ENCODE measurements around the gene SLC8A1.

DNA sequence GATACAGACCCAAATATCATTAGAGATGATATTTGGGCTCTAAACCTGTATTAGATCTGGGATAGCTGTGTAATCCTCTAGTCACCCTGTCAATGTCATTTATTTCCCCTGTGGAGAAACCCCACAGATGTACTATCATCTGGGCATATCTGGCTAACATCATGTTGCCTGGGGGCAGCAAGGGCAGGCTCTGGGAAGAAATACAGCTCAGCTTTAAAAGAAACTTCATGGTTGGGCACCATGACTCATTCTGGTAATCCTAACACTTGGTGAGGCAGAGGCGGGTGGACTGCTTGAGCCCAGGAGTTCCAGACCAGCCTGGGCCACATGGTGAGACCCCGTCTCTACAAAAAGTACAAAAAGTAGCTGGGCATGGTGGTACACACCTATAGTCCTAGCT, 282.5 kb downstream of the SLC8A1 start:
- TF ChIP-seq POLR2AphosphoS5 (IDR thresholded peaks at IDR 0.05) (no peak), POLR2A (IDR thresholded peaks at IDR 0.05) (no peak)
- TF ChIP-seq, protein P1, sequence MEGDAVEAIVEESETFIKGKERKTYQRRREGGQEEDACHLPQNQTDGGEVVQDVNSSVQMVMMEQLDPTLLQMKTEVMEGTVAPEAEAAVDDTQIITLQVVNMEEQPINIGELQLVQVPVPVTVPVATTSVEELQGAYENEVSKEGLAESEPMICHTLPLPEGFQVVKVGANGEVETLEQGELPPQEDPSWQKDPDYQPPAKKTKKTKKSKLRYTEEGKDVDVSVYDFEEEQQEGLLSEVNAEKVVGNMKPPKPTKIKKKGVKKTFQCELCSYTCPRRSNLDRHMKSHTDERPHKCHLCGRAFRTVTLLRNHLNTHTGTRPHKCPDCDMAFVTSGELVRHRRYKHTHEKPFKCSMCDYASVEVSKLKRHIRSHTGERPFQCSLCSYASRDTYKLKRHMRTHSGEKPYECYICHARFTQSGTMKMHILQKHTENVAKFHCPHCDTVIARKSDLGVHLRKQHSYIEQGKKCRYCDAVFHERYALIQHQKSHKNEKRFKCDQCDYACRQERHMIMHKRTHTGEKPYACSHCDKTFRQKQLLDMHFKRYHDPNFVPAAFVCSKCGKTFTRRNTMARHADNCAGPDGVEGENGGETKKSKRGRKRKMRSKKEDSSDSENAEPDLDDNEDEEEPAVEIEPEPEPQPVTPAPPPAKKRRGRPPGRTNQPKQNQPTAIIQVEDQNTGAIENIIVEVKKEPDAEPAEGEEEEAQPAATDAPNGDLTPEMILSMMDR (IDR thresholded peaks at IDR 0.05) = no peak
